Prostate gland (tissue), 2 donors: ENCODE measurements around the gene MCM10.

Experiments used
- CTCF ChIP-seq, 4 experiments: fragments of 200-600 bp in 2 of 4; fragments of 450-650 bp in 2 of 4; sonication (generic) in 2 of 4; IDR thresholded peaks; 1 replicate in 3 of 4; 2 replicates in 1 of 4; pipeline ENCODE4 v1.5.1; 2016 to 2019; ENCODE audit warnings: antibody characterized with exemption in 4 of 4, mild to moderate bottlenecking in 2 of 4, moderate library complexity in 2 of 4
- POLR2A ChIP-seq: fragments of 450-650 bp; IDR thresholded peaks from one replicate; pipeline ENCODE4 v1.6.1; 2016; ENCODE audit warnings: antibody characterized with exemption, mild to moderate bottlenecking
- POLR2AphosphoS5 ChIP-seq: sonication (generic); formaldehyde crosslinking; IDR thresholded peaks from one replicate; pipeline ENCODE4 v1.6.1; 2017; ENCODE audit warnings: antibody characterized with exemption

- TF ChIP-seq CTCF (IDR thresholded peaks at IDR 0.05): no peak
- TF ChIP-seq POLR2A: no peak
- TF ChIP-seq POLR2AphosphoS5: no peak
Measured at GRCh38 chr10:13219685-13220670, 58.6 kb downstream of the MCM10 start.
